Right lobe of liver (tissue), 6 donors: Measurements from ENCODE around the gene CBLN2. TPM values are rescaled to one million over a fixed set of nuclear protein-coding genes. Genes with fewer than 3 reads are reported as not detected.

ENCODE experiments used
- ATAC-seq, 4 donors: fragments of 200-7000 bp; cut with Tn5 transposase; one replicate each; pipeline ENCODE4 v1.9.1; 2020; ENCODE audit warnings: mild to moderate bottlenecking in 4 of 4, moderate library complexity in 4 of 4
- DNase-seq, 3 donors: peaks; one replicate each; pipeline ENCODE4 v3.0.0-alpha.2; 2020
- H3K27ac ChIP-seq, 3 donors: fragments of 200-600 bp; one replicate each; pipeline ENCODE4 v1.8.0; 2022
- H3K27me3 ChIP-seq, 2 donors: fragments of 200-600 bp; one replicate each; pipeline ENCODE4 v1.8.0; 2022
- H3K36me3 ChIP-seq, 4 donors: fragments of 200-600 bp; sonication (generic) in 1 of 4; one replicate each; pipeline versions ENCODE4 v1.5.1 to v1.8.0; 2017 to 2022; ENCODE audit warnings: control low read depth in 1 of 4
- H3K4me1 ChIP-seq, 4 donors: fragments of 200-600 bp; sonication (generic) in 1 of 4; one replicate each; pipeline versions ENCODE4 v1.5.1 to v1.8.0; 2017 to 2022; ENCODE audit warnings: control low read depth in 1 of 4
- H3K4me3 ChIP-seq, 3 donors: fragments of 200-600 bp; one replicate each; pipeline ENCODE4 v1.8.0; 2022
- H3K9me3 ChIP-seq, 4 donors: fragments of 200-600 bp; sonication (generic) in 1 of 4; one replicate each; pipeline versions ENCODE4 v1.5.1 to v1.8.0; 2017 to 2022; ENCODE audit warnings: control low read depth in 1 of 4
- CTCF ChIP-seq, 4 donors: fragments of 200-600 bp in 3 of 4; fragments of 450-650 bp in 1 of 4; IDR thresholded peaks; one replicate each; pipeline versions ENCODE4 v1.5.1 to v1.8.0; 2016 to 2022; ENCODE audit warnings: antibody characterized with exemption in 4 of 4, mild to moderate bottlenecking in 2 of 4
- POLR2A ChIP-seq: fragments of 450-650 bp; IDR thresholded peaks from one replicate; pipeline ENCODE4 v1.6.1; 2017; ENCODE audit warnings: antibody characterized with exemption, mild to moderate bottlenecking
- WGBS: methylation state at CpG from one replicate; pipeline ENCODE4 v1.1.6; 2018; ENCODE audit warnings: low coverage, low lambda C conversion rate; ENCODE audit not compliant: insufficient coverage; ENCODE audit errors: missing lambda C conversion rate; 5-methylcytosine and 5-hydroxymethylcytosine counted together
- intact Hi-C, 2 donors: fragments of 100-400 bp; cut with DNase I; formaldehyde crosslinking; loops; one replicate each; pipeline versions ENCODE4 v1.11.2 to v1.14.1; 2022
- total RNA-seq, 6 experiments: library from RNA; depleted of rRNA in 2 of 6; stranded (reverse); fragments of >200 nt in 2 of 6; fragmentation: NEBNext Ultra II Directional in 3 of 6; extraction: Animal tissue kit (Norgen Biotek cat#: 25700) in 3 of 6; gene quantifications; one replicate each; pipeline versions ENCODE4 v1.1.0 to v1.2.4, GENCODE V29; 2016 to 2023
- donor health status: DM: no; HTN: yes; CAD: no.
- donor health status: DM: no; HTN: no; CAD: no.
- donor health status: DM: no; HTN: no; CAD: no.
- donor health status: DM: no; HTN: yes; CAD: no.
- donor health status: DM: no; HTN: yes; CAD: no.

CBLN2 gene
- total RNA-seq, 6 experiments from 2014 or later = 0.35 TPM; not detected in 5

- Histone ChIP-seq H3K27ac (no peak overlapping the region), H3K36me3 (no peaks in the 10 kb centered on the region)
- WGBS = under 1% methylated on average over 19 of the region's 73 CpGs
These were observed 636 bp downstream of the CBLN2 start for GRCh38 chr18:72543357-72544055.

GRCh38 chr18:72542984-72543356 is 1.2 kb downstream of the CBLN2 start:
- no peak for TF ChIP-seq CTCF (IDR thresholded peaks at IDR 0.05)
- no peak for TF ChIP-seq POLR2A
- no peak for ATAC-seq

More at GRCh38 chr18:72543357-72544055, 636 bp downstream of the CBLN2 start:
- no peaks in the 10 kb centered on the region for H3K9me3 ChIP-seq
- H3K4me1 ChIP-seq = peaks cover 0 to 20% (median 0%) of the 10 kb centered on the region in 4 donors
- H3K4me3 ChIP-seq = peak overlapping the region in 1 of 3 donors; percentile 13
- ATAC-seq = no peak
- H3K27me3 ChIP-seq = peaks cover 0 to 4% of the 10 kb centered on the region in 2 donors
- no peak for DNase-seq
- TF ChIP-seq CTCF (IDR thresholded peaks at IDR 0.05) = no peak
- TF ChIP-seq POLR2A = no peak
- intact Hi-C loops = no loop called here

GRCh38 chr18:72542342-72542741 is 1.8 kb downstream of the CBLN2 start:
- Histone ChIP-seq H3K36me3 (no peaks in the 10 kb centered on the region), H3K4me3 (no peak overlapping the region), H3K27me3 (peaks cover 0 to 4% of the 10 kb centered on the region in 2 donors), H3K9me3 (no peaks in the 10 kb centered on the region), H3K27ac (no peak overlapping the region), H3K4me1 (peaks cover 0 to 20% (median 0%) of the 10 kb centered on the region in 4 donors)
- WGBS = 0% methylated on average over 2 of the region's 34 CpGs
- TF ChIP-seq POLR2A (no peak), CTCF (IDR thresholded peaks at IDR 0.05) (no peak)
- intact Hi-C loops = no loop called here
- DNase-seq = no peak
- no peak for ATAC-seq

More at GRCh38 chr18:72542984-72543356, 1.2 kb downstream of the CBLN2 start:
- no peak overlapping the region for H3K27ac ChIP-seq
- no peaks in the 10 kb centered on the region for H3K36me3 ChIP-seq
- intact Hi-C loops = no loop called here
- H3K27me3 ChIP-seq = peaks cover 0 to 4% of the 10 kb centered on the region in 2 donors
- 2% methylated on average over 8 of the region's 20 CpGs for WGBS
- no peaks in the 10 kb centered on the region for H3K9me3 ChIP-seq
- no peak for DNase-seq
- no peak overlapping the region for H3K4me3 ChIP-seq
- peaks cover 0 to 20% (median 0%) of the 10 kb centered on the region in 4 donors for H3K4me1 ChIP-seq

GRCh38 chr18:72541871-72542332 is 2.2 kb downstream of the CBLN2 start:
- intact Hi-C loops = no loop called here
- WGBS = no CpG with 5 or more reads among the region's 59 CpGs
- ATAC-seq = no peak
- H3K36me3 ChIP-seq = no peaks in the 10 kb centered on the region
- H3K27me3 ChIP-seq = peaks cover 0 to 4% of the 10 kb centered on the region in 2 donors
- peaks cover 0 to 20% (median 0%) of the 10 kb centered on the region in 4 donors for H3K4me1 ChIP-seq
- no peak for TF ChIP-seq POLR2A
- TF ChIP-seq CTCF (IDR thresholded peaks at IDR 0.05) = no peak
- H3K27ac ChIP-seq = no peak overlapping the region
- H3K9me3 ChIP-seq = no peaks in the 10 kb centered on the region
- H3K4me3 ChIP-seq = no peak overlapping the region
- DNase-seq = no peak
